CD14-positive monocyte (primary cell): ENCODE measurements around the gene SART3. TPM values are rescaled to one million over a fixed set of nuclear protein-coding genes. Genes with fewer than 3 reads are reported as not detected.

Experiments
- DNase-seq, 3 donors: peaks; one replicate each; pipeline ENCODE4 v3.0.0-alpha.2; 2011 to 2022
- H2AFZ ChIP-seq: 2 replicates; pipeline ENCODE4 v1.6.0; 2012; ENCODE audit warnings: mild to moderate bottlenecking, low read depth, low read length, inconsistent platforms; ENCODE audit not compliant: insufficient read depth, poor library complexity, severe bottlenecking
- H3K27ac ChIP-seq, 2 donors: 1 replicate in 1 of 2; 2 replicates in 1 of 2; pipeline ENCODE4 v1.5.1; 2012 to 2013; ENCODE audit warnings: low read length in 2 of 2, control low read depth in 1 of 2, inconsistent platforms in 1 of 2, low read depth in 1 of 2, mild to moderate bottlenecking in 1 of 2
- H3K27me3 ChIP-seq, 2 donors: one replicate each; pipeline versions ENCODE4 v1.6.0 to v1.6.1; 2011 to 2013; ENCODE audit warnings: low read length in 2 of 2; ENCODE audit not compliant: control insufficient read depth in 2 of 2, insufficient read depth in 2 of 2
- H3K36me3 ChIP-seq, 2 donors: replicated peaks in 1 of 2; 1 replicate in 1 of 2; 2 replicates in 1 of 2; pipeline versions ENCODE4 v1.5.1 to v1.6.1; 2012 to 2013; ENCODE audit warnings: low read length in 2 of 2, control low read depth in 1 of 2, inconsistent platforms in 1 of 2, mild to moderate bottlenecking in 1 of 2; ENCODE audit not compliant: insufficient read depth in 2 of 2, control insufficient read depth in 1 of 2
- H3K4me1 ChIP-seq, 2 donors: 1 replicate in 1 of 2; 2 replicates in 1 of 2; pipeline versions ENCODE4 v1.5.1 to v1.6.1; 2012 to 2013; ENCODE audit warnings: low read length in 2 of 2, control low read depth in 1 of 2, inconsistent platforms in 1 of 2, mild to moderate bottlenecking in 1 of 2, moderate library complexity in 1 of 2; ENCODE audit not compliant: insufficient read depth in 2 of 2, control insufficient read depth in 1 of 2
- H3K4me2 ChIP-seq: replicated peaks from 2 replicates; pipeline ENCODE3; 2012; ENCODE audit warnings: low read length, moderate library complexity, mild to moderate bottlenecking; ENCODE audit not compliant: poor library complexity, severe bottlenecking; ENCODE audit errors: extremely low read depth
- H3K4me3 ChIP-seq, 3 experiments: fragments of 200-600 bp in 1 of 3; sonication (generic) in 1 of 3; replicated peaks in 1 of 3; 1 replicate in 2 of 3; 2 replicates in 1 of 3; pipeline ENCODE4 v1.5.1; 2011 to 2013; ENCODE audit warnings: low read length in 3 of 3, mild to moderate bottlenecking in 3 of 3, control low read depth in 2 of 3, low read depth in 2 of 3, inconsistent platforms in 1 of 3, moderate library complexity in 1 of 3
- H3K79me2 ChIP-seq: 2 replicates; pipeline ENCODE4 v1.6.0; 2012; ENCODE audit warnings: mild to moderate bottlenecking, control low read depth, inconsistent platforms, low read length, moderate library complexity; ENCODE audit not compliant: insufficient read depth
- H3K9ac ChIP-seq: 2 replicates; pipeline ENCODE4 v1.6.0; 2017; ENCODE audit warnings: low read length, mild to moderate bottlenecking; ENCODE audit not compliant: insufficient read depth, poor library complexity, severe bottlenecking
- H3K9me3 ChIP-seq, 2 donors: replicated peaks in 1 of 2; 1 replicate in 1 of 2; 2 replicates in 1 of 2; pipeline versions ENCODE4 v1.5.1 to v1.6.1; 2012 to 2013; ENCODE audit warnings: low read length in 2 of 2, control low read depth in 1 of 2; ENCODE audit not compliant: control insufficient read depth in 1 of 2, insufficient read depth in 1 of 2
- H4K20me1 ChIP-seq: 2 replicates; pipeline ENCODE4 v1.6.0; 2012; ENCODE audit warnings: mild to moderate bottlenecking, low read length, control low read depth, moderate library complexity; ENCODE audit not compliant: insufficient read depth
- H3K27ac Mint-ChIP-seq, 7 donors: one replicate each; pipeline ENCODE4 v1.8.0; 2020; ENCODE audit warnings: mild to moderate bottlenecking in 7 of 7, mixed read lengths in 7 of 7, moderate library complexity in 6 of 7, inconsistent platforms in 2 of 7
- H3K27me3 Mint-ChIP-seq, 3 donors: one replicate each; pipeline ENCODE4 v1.8.0; 2021 to 2022; ENCODE audit warnings: low read depth in 3 of 3, mild to moderate bottlenecking in 3 of 3, mixed read lengths in 3 of 3, moderate library complexity in 3 of 3, inconsistent platforms in 1 of 3
- H3K36me3 Mint-ChIP-seq, 2 donors: one replicate each; pipeline ENCODE4 v1.8.0; 2020; ENCODE audit warnings: mixed read lengths in 2 of 2, inconsistent platforms in 1 of 2, mild to moderate bottlenecking in 1 of 2
- H3K4me1 Mint-ChIP-seq: one replicate; pipeline ENCODE4 v1.8.0; 2020; ENCODE audit warnings: mild to moderate bottlenecking, mixed read lengths
- H3K4me3 Mint-ChIP-seq, 2 donors: one replicate each; pipeline ENCODE4 v1.8.0; 2020; ENCODE audit warnings: mild to moderate bottlenecking in 2 of 2, mixed read lengths in 2 of 2, moderate library complexity in 1 of 2
- H3K9me3 Mint-ChIP-seq, 7 donors: one replicate each; pipeline ENCODE4 v1.8.0; 2020 to 2022; ENCODE audit warnings: mixed read lengths in 7 of 7, mild to moderate bottlenecking in 6 of 7, moderate library complexity in 6 of 7, inconsistent platforms in 2 of 7
- CTCF ChIP-seq: fragments of 200-600 bp; IDR thresholded peaks from one replicate; pipeline ENCODE4 v1.8.0; 2022; ENCODE audit warnings: antibody characterized with exemption, mild to moderate bottlenecking
- WGBS: methylation state at CpG from one replicate; pipeline ENCODE4 v1.1.5; 2013; ENCODE audit warnings: missing lambda C conversion rate; ENCODE audit not compliant: insufficient coverage; 5-methylcytosine and 5-hydroxymethylcytosine counted together
- intact Hi-C, 2 donors: fragments of 100-400 bp; cut with micrococcal nuclease; formaldehyde crosslinking; loops; one replicate each; pipeline versions ENCODE4 v1.15.0 to v1.15.1; 2023
- polyA plus RNA-seq, 3 donors: library from polyadenylated mRNA; depleted of rRNA in 1 of 3; unstranded in 2 of 3; stranded (reverse) in 1 of 3; fragments of 300-500 nt in 2 of 3; fragments of >200 nt in 1 of 3; fragmentation: Illumina TruSeq in 2 of 3; gene quantifications; 1 replicate in 2 of 3; 2 replicates in 1 of 3; pipeline ENCODE4 v1.2.3, GENCODE V29; 2012 to 2021

Gene SART3
- polyA plus RNA-seq, 3 donors, result 10.3 to 20.9 (median 20.6) TPM

GRCh38 chr12:108565146-108565545 is 4.2 kb upstream of the SART3 start:
- Histone ChIP-seq H3K27ac (peak overlapping the region in 1 of 2 donors; percentile 57), H3K27me3 (no peaks in the 10 kb centered on the region), H3K36me3 (peaks cover 33 to 56% of the 10 kb centered on the region in 2 donors), H3K4me3 (no peak overlapping the region), H3K9me3 (no peaks in the 10 kb centered on the region), H3K4me2 (no peak overlapping the region), H3K9ac (no peak overlapping the region), H3K79me2 (peaks cover 27% of the 10 kb centered on the region), H3K4me1 (peaks cover 47 to 61% of the 10 kb centered on the region in 2 donors), H2AFZ (no peak overlapping the region), H4K20me1 (no peaks in the 10 kb centered on the region)
- no peak for TF ChIP-seq CTCF
- intact Hi-C loops, result loop anchor here (2.0 to 10.0 kb wide), 2 partner anchors 390 to 528 kb away; partner anchors contain the start of gene ALKBH2 (in 1 of the 2)
- Mint-ChIP-seq H3K4me1 (peaks cover 39% of the 10 kb centered on the region), H3K36me3 (peaks cover 50% of the 10 kb centered on the region in 2 donors), H3K27ac (peak overlapping the region in 3 of 7 donors; percentile 26 to 69 (median 69)), H3K27me3 (peaks cover 0 to 2% (median 0%) of the 10 kb centered on the region in 3 donors), H3K9me3 (no peaks in the 10 kb centered on the region), H3K4me3 (no peak overlapping the region)
- WGBS, result no CpG with 5 or more reads among the region's 3 CpGs
- peak in 1 of 3 donors; percentile 35 for DNase-seq

GRCh38 chr12:108564724-108565123 is 3.8 kb upstream of the SART3 start:
- peak overlapping the region in 1 of 2 donors; percentile 57 for H3K27ac ChIP-seq
- TF ChIP-seq CTCF, result no peak
- H3K4me3 ChIP-seq, result no peak overlapping the region
- no peaks in the 10 kb centered on the region for H3K9me3 ChIP-seq
- intact Hi-C loops, result loop anchor here (2.0 to 10.0 kb wide), 8 partner anchors 47 to 528 kb away; partner anchors contain the start of genes ALKBH2 (in 1 of the 2), CORO1C (in 1 of the 2), FICD (in 1 of the 2) and SELPLG (in 1 of the 2)
- no peaks in the 10 kb centered on the region for H3K9me3 Mint-ChIP-seq
- H3K9ac ChIP-seq, result no peak overlapping the region
- peaks cover 31% of the 10 kb centered on the region for H3K79me2 ChIP-seq
- H4K20me1 ChIP-seq, result no peaks in the 10 kb centered on the region
- peaks cover 49 to 50% of the 10 kb centered on the region in 2 donors for H3K36me3 Mint-ChIP-seq
- peaks cover 43% of the 10 kb centered on the region for H3K4me1 Mint-ChIP-seq
- peaks cover 33 to 52% of the 10 kb centered on the region in 2 donors for H3K36me3 ChIP-seq
- H3K4me3 Mint-ChIP-seq, result no peak overlapping the region
- H3K27me3 Mint-ChIP-seq, result peaks cover 0 to 2% (median 0%) of the 10 kb centered on the region in 3 donors
- H3K27me3 ChIP-seq, result no peaks in the 10 kb centered on the region
- H3K4me2 ChIP-seq, result no peak overlapping the region
- H3K4me1 ChIP-seq, result peaks cover 51 to 65% of the 10 kb centered on the region in 2 donors
- no peak for DNase-seq
- peak overlapping the region in 4 of 7 donors; percentile 26 to 69 (median 42) for H3K27ac Mint-ChIP-seq
- no peak overlapping the region for H2AFZ ChIP-seq
